Mesenteric fat pad (tissue), 1 donor: Measurements from ENCODE around the gene RBM45. TPM values are rescaled to one million over a fixed set of nuclear protein-coding genes. Genes with fewer than 3 reads are reported as not detected.
"Not testable (repeated sequence)": the region's sequence is repeated elsewhere in the genome, so short reads cannot be mapped to it uniquely, and the experiment has no call there.

Source experiments
- DNase-seq: peaks from one replicate; pipeline ENCODE4 v3.0.0-alpha.2; 2020; ENCODE audit warnings: low spot score
- long read RNA-seq: library from polyadenylated mRNA; unstranded; transcript quantifications from one replicate; pipeline ENCODE4 v2.0.0, GENCODE V29; 2020
- total RNA-seq: library from RNA; stranded (reverse); fragmentation: NEBNext Ultra II Directional; extraction: Animal tissue kit (Norgen Biotek cat#: 25700); gene quantifications from one replicate; pipeline ENCODE4 v1.2.1, GENCODE V29; 2021
- donor health status: DM: yes; HTN: yes; CAD: no.

RBM45 gene, protein sequence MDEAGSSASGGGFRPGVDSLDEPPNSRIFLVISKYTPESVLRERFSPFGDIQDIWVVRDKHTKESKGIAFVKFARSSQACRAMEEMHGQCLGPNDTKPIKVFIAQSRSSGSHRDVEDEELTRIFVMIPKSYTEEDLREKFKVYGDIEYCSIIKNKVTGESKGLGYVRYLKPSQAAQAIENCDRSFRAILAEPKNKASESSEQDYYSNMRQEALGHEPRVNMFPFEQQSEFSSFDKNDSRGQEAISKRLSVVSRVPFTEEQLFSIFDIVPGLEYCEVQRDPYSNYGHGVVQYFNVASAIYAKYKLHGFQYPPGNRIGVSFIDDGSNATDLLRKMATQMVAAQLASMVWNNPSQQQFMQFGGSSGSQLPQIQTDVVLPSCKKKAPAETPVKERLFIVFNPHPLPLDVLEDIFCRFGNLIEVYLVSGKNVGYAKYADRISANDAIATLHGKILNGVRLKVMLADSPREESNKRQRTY
- total RNA-seq, result 13.1 TPM
- long read RNA-seq, transcript RBM45-201 (10 exons, 1,785 nt), result major isoform, 16 of 31 reads
- long read RNA-seq, partial matches to known transcripts, result 3 of 31 reads
- long read RNA-seq, other reads (novel, unspliced or antisense), result 7 of 31 reads

DNA sequence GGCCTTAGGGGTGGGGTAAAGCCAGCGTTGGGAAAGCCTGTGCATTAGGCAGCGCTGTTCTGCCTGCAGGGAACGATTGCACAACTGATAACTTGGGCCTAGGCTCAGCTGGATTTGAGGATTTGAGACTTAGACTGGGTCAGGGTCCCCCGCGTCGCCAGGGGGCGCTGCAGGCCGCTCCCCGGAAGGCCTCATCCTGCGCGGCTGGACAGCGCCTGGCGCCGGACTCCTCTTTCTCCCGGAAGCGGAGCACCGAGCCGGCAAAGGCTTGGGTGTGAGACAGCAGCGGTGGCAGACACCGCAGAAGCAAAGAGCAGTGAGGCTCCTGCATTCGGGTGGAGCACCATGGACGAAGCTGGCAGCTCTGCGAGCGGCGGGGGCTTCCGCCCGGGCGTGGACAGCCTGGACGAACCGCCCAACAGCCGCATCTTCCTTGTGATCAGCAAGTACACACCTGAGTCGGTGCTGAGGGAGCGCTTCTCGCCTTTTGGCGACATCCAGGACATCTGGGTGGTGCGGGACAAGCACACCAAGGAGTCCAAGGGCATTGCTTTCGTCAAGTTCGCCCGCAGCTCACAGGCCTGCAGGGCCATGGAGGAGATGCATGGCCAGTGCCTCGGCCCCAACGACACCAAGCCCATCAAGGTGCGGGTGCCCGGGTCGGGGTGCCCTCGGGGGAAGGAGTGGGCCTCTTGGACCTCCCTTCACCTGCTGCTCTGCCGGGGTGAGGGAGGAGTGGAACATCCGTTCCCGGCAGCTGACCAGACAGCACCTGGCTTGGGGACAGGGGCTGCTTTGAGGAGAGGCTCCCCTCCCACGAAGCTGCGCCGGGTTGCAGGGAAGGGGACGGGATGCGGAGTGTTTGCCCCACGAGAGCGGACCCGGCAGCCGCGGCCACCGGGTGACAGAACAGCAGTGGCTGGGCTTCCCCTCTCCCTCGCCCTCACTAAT is at the start of gene RBM45:
Gene RBM45 (plus strand): TSS at position 236 of the 951 bp plus-strand sequence. CDS start 110 bp downstream, at position 346.
- peak; percentile 97 for DNase-seq

DNA sequence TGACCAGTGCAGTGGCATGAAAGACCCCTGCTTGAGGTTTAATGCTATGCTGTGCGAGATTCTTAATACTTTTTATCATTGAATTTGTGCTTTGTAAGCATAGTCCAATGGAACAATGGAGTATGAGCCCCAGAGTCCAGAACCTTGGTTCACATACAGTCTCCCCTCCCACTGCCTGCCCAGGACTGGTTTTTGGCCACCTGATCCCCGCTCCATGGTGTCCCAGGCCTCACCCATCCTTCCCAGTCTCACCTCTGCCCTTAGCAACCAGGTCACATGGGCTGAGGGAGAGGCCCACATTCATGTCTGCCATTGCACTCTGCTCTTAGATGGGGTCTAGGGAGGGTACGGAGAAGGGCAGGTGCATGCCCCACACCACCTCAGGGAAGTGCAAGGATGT is 45.9 kb upstream of the RBM45 start:
- no peak for DNase-seq

DNA sequence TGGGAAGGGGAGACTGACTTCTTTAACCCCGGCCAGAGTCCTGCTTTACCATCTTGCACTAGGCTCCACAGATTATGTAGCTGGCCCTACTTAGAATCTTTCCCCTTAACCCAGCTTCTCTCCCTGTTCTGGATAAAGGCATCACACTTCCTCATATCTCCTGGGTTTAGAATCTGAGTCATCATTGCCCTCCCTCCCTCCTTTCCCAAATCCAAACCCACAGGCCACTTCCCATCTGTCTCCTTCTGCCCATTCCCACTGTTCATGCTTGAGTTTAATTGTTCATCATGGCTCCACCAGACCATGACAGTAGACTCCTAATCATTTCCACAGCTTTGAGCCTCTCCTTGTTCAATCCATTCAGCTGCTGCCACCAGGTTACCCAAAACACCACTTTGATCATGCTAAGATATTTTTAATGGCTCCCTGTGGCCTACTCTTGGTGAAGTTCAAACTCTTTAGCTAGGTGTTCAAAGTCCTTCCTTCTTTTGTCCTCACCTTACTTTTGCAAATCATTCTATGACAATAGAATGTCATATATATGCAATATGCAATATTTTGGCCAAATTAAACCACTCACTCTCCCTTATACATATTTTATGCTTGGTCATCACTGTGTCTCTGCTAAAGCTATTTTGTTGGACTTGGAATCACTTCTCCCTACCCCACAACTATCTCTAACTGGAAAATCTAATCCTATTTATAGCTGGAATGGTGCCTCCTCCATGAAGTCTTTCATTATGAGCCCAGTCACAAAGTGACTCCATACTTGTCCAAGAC is 45.2 kb upstream of the RBM45 start:
- no peak for DNase-seq

DNA sequence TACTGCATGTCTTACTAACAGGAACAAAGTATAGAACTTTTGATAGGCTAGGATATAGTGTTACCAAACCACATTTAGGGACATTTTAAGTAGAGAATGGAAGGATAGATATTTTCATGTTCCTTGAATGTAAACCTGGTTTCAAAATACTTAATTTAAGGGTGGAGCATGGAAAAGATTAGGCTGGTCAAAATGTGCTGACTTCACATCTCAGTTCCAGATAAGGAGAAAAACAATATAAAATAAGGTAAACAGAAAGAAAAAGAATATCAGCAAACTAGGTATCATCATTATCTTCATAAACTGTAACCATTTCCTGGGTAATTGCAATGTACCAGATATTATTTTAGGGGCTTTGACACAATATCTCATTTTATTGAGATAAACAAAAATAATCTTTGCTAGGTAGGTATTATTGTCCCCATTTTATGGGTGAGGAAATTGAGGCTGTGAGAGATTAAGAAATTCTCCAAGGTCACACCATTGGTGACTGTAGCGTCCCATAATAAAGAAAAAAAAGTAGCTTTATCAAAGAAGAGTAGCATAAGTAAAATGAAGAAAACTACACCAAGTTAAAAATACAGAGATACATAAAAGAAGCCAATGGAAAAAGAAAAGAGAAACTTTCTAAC is 43.3 kb upstream of the RBM45 start:
- DNase-seq, result no peak

DNA sequence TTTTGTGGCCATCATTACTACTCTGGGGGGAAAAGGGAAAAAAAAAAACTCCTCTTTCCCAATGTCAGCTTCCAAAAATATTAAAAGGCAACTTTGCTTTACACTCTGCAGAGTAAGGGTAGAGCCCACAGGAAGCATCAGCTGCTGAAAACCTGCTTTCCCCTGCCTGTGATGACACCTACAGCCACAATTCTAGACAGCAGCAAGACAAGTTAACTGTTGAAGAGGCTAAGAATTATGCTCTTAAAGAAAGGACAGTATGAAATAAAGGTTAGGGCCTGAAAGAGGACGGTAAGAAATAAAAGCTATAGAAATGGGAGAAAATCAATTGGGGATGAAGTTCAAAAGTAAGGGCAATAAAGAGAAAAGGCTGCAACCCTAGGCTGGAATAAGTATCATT is 42.7 kb upstream of the RBM45 start:
- no peak for DNase-seq

DNA sequence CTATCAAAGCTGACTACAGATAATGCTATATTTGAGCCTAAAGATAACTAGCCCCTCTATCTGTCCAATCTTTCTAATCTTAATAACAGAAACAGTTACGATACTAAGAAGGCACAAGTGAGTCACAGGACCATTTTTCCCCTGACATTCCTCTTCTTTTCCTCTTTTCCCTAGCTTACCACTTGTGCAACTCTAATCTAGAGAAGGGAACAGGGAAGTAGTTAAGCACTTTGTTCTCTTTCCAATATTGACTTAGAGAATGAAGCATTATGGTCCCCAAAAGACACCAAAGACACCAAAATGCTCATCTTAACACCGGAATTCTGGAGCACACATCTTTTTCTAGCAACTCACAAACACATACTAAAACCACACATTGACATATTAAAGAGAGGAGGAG is 41.4 kb upstream of the RBM45 start:
- DNase-seq, result no peak

DNA sequence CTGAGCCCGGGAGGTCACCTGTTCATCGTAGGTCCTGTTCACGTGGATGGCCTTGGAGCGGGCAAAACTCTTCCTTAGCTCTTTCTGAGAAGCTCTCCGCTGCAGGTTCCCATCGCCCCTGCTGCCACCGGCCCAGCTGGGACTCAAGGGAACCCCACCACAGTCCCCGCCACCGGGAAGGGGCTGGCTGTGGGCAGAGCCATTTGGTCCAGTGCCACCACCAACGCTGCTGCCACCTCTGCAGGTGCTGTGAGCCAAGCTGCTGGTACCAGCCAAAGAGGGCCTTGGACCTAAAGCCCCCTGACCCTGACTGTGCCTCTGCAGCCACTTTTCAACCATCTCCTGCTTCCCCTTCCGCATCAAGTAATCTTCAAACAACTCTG is 40.2 kb upstream of the RBM45 start:
- DNase-seq, result no peak

DNA sequence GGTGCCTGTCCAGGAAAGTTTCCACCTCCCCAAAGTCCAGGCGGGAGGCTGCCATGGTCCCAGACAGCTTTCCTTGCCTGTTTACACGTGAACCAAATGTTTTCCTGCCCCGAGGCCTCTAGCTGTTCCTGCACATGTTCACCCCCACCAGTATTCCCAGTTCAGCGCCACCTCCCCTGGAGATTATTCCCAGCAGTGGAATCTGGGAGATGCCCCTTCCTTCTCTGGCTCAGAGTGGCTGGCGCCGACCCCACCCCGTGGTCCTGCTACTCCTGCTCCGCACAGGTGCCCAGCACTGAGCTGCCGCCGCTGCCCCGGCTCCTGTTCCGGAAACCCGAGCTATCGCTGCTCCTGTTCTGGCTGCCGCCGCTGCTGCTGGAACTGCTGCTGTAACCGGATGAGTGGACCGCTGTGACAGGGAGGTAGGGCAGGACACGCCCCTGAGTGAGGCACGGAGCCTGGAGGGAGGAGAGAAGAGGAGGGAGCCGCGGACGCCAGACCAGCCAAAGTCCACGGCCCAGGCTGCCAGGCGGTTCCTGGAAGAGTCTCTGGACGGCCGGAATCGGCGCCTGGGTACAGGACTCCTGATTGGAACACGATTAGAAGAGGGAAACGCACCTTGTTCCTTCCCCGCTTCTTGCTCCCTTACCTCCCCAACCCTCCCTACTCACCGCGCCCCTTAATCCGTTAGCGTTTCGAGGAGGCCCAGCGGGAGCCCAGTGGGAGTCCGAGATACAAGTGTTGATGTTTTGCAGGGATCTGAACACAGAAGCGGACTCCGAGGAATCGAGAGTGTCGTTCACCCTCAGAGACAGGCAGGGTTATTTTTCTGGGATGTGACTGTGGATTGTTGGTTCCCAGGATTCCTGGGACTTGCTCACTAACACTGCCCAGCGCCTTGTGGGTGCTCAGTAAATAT is 39.6 kb upstream of the RBM45 start, which contains the start of gene PDE11A:
Gene PDE11A (minus strand): TSS at position 395 of the 919 bp plus-strand sequence. CDS start 340 bp downstream, at position 55.
- peak; percentile 93 for DNase-seq

DNA sequence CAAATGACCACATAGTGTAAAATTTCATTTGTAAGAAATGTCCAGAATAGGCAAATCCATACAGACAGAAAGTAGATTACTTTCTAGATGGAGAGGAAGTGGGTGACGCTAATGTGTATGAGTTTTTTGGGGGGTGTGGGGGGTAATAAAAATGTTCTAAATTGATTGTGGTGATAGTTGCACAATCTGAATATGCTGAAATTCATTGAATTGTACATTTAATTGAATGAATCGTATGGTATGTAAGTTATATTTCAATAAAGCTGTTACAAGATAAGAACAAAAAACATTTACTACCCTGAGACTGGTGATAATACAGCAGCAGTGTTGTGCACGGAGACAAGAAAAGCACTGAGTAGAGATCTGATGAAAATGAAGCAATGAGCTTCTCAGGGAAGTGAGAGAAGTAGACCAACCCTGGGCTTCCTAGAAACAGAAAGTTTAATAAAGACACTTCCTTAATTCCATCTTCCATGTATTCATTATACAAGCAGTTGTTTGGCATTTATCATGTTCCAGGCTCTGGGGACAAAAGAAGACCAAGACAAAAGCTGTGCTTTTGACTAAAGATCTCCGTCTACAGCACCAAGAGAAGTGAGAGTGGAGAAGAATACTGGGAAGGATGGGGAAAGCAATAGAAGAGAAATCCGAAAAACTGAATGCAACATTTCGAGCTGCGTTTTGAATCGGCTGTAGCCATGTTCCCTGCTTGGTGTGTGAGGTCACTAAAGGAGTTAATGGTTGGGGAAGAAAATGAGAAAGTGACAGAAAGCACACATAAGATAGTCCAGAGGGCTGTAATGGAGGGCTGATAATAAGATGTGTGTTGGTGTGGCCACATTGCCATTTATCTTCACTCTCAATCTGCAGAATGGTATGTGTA is 37.9 kb upstream of the RBM45 start:
- DNase-seq, result no peak

DNA sequence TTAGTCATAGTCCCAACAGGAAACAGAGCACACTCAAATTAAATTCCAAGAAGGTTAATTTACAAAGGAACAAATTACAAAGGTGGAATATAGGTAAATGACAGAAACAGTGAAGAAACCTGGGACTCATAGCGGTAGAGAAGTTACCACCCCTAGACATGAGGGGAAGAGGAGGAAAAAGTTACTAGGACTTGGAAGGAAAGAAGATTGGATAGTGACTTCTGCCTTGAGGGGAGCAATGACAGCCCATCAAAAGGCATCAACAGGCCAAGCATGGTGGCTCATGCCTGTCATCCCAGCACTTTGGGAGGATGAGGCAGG is 37.3 kb upstream of the RBM45 start:
- no peak for DNase-seq

DNA sequence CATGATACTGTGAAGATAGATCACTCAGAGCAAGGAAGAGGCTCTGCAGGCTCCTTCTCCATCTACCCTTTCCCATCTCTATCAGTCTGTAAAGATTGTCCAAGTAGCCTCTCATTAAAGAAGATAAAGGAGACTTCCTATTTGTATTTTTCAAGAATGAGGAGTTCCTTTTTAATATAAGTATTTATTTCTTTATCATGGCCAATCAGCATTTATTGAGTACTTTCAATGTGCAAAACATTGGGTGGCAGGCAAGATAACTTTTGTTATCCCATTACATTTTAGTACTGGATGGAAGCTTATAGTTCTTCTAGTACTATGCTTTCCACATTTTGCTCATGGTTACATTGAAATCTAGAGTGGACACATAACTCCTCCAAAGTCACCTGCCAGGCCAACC is 36.1 kb upstream of the RBM45 start:
- DNase-seq, result no peak

DNA sequence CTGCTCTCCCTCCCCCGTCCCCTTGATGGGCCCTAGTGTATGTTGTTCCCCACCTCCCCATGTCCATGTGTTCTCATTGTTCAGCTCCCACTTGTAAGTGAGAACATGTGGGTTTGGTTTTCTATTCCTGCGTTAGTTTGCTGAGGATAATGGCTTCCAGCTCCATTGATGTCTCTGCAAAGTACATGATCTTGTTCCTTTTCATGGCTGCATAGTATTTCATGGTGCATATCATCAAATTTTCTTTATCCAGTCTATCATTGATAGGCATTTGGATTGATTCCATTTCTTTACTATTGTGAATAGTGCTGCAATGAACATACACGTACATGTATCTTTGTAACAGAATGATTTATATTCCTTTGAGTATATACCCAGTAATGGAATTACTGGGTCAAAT is 33.0 kb upstream of the RBM45 start:
- not testable (repeated sequence) for DNase-seq

DNA sequence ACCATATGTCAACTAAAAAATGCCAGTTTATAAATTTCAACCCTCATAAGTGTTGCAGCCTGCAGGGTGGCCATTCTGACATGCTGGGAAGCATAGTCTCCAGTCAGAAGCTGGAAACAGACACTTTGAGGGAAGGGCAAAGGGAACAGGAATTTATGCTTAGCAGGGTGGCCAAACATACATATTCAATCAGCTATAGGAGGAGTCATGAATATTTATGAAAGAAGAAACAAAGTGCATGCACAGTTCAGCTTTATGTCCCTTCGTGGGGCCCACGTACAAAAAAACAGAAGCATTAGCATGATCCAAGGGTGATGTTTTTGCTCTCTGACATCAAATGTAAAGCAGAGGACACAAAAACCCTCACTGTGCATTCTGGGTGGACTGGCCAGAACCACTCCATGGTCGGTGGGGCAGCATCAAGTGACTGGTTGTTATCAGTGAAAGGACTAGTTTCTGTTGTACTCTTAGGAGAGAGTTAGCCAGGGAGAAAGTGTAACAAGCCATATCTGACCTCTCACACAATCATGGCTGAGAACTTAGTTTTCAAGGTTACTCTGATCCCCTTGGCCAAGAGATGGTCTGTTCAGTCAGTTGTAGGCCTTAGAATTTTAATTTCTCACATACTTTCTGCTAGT is 29.7 kb upstream of the RBM45 start:
- no peak for DNase-seq

DNA sequence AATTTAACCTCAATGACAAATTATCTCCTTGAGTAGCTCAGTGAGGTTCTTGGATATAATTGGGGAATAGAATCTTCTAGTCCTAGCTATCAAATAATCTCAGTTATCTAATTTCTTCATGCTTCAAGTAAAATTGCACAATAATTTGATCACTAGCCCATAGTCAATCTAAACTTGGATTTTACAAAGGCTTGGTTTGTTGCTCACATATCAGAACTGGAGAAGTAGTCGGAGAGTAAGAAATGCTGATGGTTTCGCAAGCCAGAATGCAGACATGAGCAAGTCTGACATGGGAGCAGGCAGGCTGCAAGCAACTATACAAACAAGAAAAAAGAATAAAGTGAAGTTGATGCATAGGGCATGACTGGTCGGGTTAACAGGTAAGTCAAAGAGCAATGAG is 28.0 kb upstream of the RBM45 start:
- no peak for DNase-seq

DNA sequence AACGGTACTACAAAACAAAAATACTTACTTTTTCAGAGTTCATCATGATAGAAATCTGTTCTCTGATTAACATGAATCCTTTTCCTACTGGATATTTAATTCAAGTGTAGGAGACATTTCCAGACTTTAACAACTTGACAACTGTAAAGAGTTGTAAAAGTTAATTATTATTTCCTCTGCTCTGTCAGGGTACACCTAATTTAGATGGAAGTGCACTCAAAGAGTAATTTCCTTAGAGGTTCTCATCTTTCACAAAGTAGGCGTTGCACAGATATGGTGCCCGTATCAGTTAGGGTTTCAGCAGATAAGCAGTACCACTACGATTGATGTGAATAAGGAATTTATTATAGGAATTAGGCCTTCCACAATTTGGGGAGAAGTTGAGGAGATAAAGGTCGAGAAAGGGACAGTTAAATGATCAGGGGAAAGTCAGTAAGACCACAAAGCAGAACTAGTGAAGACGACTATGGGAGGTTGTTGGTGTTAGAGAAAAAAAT is 23.4 kb upstream of the RBM45 start:
- DNase-seq, result no peak

DNA sequence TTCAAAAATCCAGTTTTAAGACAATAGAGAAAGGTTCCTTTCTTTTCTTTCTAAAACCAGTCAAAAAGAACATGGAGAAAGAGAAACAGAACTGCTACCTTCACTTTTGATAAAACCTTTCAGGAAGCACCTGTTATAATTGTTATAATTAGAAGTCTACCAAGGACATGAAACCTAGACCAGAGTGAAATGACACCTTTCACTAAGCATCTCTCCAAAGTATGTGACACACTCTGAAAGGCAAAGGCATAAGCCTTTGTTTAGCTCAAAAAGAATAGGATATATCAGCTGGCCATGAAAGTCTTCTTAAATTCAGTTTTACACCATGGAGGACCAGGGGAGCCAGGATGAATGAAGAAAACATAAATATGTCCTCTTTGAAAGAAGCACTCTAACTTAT is 18.8 kb upstream of the RBM45 start:
- no peak for DNase-seq

DNA sequence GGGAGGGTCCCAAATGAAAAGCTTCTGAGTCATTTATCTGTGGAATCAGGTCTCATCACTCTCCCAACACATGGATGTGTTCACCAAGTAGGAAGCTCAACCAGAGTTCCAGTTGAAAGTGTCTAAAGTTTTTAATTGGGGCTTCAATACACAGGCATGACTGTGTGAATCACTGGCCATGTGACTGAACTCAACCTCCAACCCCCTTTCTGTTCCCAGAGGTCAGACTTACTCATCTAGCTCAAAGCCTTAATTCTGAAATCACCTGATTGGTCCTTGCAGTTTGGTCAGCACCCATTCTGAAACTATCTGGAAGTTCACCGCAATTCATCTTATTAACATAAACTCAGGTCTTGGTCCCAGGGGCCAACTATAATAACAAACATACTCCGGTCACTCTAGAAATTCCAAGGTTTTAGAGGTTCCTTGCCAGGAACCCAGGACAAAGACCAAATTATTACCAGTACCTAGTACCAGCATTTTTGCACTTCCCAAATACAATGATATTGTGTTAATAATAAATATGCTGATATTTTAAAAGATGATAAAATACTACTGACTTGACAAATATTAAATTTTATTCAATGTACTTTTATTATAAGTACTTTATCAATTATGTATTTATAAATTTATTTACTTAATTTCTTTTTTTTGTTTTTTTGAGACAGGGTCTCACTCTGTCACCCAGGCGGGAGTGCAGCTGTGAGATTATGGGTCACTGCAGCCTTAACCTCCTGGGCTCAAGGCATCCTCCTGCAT is 10.7 kb upstream of the RBM45 start:
- no peak for DNase-seq
